AG09309 (cell line): ENCODE data around the gene ANKS1A.

Experiments used
- DNase-seq: peaks from one replicate; pipeline ENCODE4 v3.0.0-alpha.2; 2010; ENCODE audit warnings: low read depth
- H3K4me3 ChIP-seq: 2 replicates; pipeline ENCODE4 v1.5.1; 2011; ENCODE audit warnings: mild to moderate bottlenecking, low read depth, low read length, moderate library complexity; ENCODE audit not compliant: control insufficient read depth
- CTCF ChIP-seq: IDR thresholded peaks from 2 replicates; pipeline ENCODE4 v1.5.1; 2011; ENCODE audit warnings: mild to moderate bottlenecking, low read depth, low read length, inconsistent platforms; ENCODE audit not compliant: insufficient read depth, control insufficient read depth; ENCODE audit errors: missing control alignments

The ANKS1A gene

DNA sequence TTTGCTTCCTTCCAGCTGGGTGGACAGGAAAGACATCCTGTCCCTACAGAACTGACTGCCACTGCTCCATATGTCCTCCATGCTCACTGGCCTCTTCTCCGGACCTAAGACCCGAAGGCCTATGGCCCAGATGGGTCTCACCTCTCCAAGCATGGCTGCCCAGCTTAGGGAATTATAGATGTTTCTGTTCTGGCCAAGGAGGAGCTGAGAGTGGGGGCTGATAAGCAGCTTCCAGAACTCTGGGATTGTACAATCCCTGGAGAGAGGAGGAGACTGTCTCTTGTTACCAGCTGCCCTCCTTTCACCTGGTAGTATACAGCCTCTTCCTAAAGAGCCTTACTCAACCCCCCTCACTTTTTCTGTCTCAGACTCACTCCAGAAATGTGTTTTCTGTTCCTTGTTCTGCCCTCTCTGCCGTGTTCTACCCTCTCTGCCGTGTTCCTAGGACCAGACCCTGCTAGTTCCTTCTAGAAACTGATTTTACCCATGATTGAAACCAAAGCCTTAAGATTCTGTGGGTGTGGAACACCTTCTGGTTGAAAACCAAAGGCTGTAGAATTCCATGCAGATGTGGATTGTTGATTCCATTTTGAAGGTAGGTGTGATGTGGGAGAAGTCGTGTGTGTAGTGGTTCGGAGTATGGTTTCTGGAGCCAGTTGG, 28.7 kb downstream of the ANKS1A start:
- DNase-seq = no peak
- no peak overlapping the region for H3K4me3 ChIP-seq
- TF ChIP-seq CTCF = no peak

DNA sequence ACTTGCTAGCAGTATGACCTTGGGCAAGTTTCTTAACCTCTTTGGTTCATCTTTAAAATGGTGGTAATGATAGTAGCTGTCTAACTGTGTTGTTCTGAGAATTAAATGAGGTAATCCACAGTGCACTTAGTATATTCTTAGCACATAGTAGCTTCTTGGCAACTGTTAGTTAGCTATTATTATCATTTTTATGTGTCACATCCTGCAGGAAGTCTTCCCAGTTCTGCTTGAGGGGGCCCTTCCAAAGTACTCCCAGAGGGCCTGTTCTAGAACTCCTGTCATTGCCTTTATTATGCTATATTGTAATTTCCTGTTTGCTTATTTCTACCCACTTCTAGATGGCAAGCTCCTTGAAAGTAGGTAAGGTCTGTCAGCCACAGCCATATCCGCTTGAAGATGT, 30.6 kb downstream of the ANKS1A start:
- DNase-seq = no peak
- no peak for TF ChIP-seq CTCF
- H3K4me3 ChIP-seq = no peak overlapping the region

DNA sequence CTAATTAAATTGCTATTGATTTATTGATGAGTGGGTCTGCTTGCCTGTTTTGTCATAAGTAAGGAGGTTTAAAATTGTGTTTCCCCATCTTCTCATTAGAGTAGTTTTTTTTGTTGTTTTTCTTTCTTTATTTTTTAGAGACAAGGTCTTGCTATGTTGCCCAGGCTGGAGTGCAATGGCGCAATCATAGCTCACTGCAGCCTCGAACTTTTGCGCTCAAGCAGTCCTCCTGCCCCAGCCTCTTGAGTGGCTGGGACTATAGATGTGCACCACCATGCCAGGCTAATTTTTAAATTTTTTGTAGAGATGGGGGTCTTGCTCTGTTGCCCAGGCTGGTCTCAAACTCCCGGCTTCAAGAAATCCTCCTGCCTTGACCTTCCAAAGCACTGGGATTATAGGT, 31.0 kb downstream of the ANKS1A start:
- DNase-seq = no peak
- no peak overlapping the region for H3K4me3 ChIP-seq
- no peak for TF ChIP-seq CTCF

- no peak overlapping the region for H3K4me3 ChIP-seq
- no peak for TF ChIP-seq CTCF
- no peak for DNase-seq
These were observed 33.2 kb downstream of the ANKS1A start for GRCh38 chr6:34922177-34922663.

GRCh38 chr6:34924831-34925625, 36.0 kb downstream of the ANKS1A start:
- DNase-seq = no peak
- H3K4me3 ChIP-seq = no peak overlapping the region
- no peak for TF ChIP-seq CTCF

DNA sequence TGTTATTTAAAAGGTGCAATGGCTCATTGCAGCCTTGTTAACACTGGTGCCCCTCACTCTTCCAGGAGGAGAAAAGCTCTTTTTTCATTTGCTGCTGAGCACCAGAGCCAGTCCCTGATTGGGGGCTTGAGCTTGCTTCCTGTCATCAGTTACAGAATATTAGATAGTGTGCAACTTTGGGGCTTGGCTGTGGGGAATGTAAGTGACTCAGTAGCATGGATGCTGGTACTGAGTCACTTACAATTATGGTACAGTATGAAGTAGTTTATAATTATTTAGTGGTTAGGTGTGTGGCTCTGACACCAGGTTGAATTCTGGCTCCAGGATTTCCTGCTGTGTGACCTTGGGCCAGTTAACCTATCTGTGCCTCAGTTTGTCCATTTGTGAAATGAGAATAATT, 37.6 kb downstream of the ANKS1A start:
- no peak for TF ChIP-seq CTCF
- no peak overlapping the region for H3K4me3 ChIP-seq
- no peak for DNase-seq
